Measurements from ENCODE around the gene TAF15. TPM values are rescaled to one million over a fixed set of nuclear protein-coding genes. Genes with fewer than 3 reads are reported as not detected.

TAF15 gene
- total RNA-seq (2021) (187 and 202 TPM in 2 replicates), Bru-seq, nascent RNA (percentile 96 among the genes with signal in this experiment), BruChase-seq, experiment 1, labeled RNA remaining after a 2-hour chase (percentile 97 among the genes with signal in this experiment), BruChase-seq, experiment 2, labeled RNA remaining after a 6-hour chase (percentile 95 among the genes with signal in this experiment)
- long read RNA-seq, partial matches to known transcripts = 27 of 31 reads
- long read RNA-seq, other reads (novel, unspliced or antisense) = 3 of 31 reads

GRCh38 chr17:35808962-35809854 lies at the start of gene TAF15:
Gene TAF15, plus strand, starts transcription at chr17:35809484. Its CDS starts 86 bp downstream, at chr17:35809570.
- Histone ChIP-seq H3F3A (ENCODE audit: insufficient read depth, low read depth) (peaks cover 38% of the 10 kb centered on the region; the same call in 1 of the 2 replicates), H3K27me3 (ENCODE audit: insufficient read depth, low read depth) (no peaks in the 10 kb centered on the region), H3K9me2 (ENCODE audit: insufficient read depth) (no peaks in the 10 kb centered on the region), H3K4me1 (replicated peaks; ENCODE audit: insufficient read depth) (peaks cover 39% of the 10 kb centered on the region), H3K4me3 (peak within 1 kb of the TSS; percentile 97), H2AFZ (peak within 1 kb of the TSS; percentile 72), H4K20me1 (ENCODE audit: insufficient read depth) (peaks cover 44% of the 10 kb centered on the region), H3K36me3 (ENCODE audit: low read depth) (peaks cover 13% of the 10 kb centered on the region; the same call in 1 of the 2 replicates), H3K4me2 (peak within 1 kb of the TSS; percentile 98), H3K9me3 (ENCODE audit: insufficient read depth, low read depth) (no peaks in the 10 kb centered on the region), H3K79me2 (ENCODE audit: low read depth) (peaks cover 49% of the 10 kb centered on the region), H3K27ac (peak within 1 kb of the TSS; percentile 98)
- POLR2A ChIA-PET (ENCODE audit: unreplicated experiment) = interaction anchor here (0.6 to 1.4 kb wide), 5 partner anchors 21 to 853 kb away, joined by 3 to 7 read pairs (median 4); no protein-coding TSS in a partner anchor
- CTCF ChIA-PET = interaction anchor here (0.7 to 2.0 kb wide), 4 partner anchors 22 to 137 kb away, joined by 3 to 19 read pairs (median 4); no protein-coding TSS in a partner anchor
- intact Hi-C loops (cut with micrococcal nuclease; ENCODE audit: unreplicated experiment) = loop anchor here (1.0 to 10.0 kb wide), 2 partner anchors 45 to 194 kb away; no protein-coding TSS in a partner anchor
- DNase-seq = peak; percentile 94 to 95
- TF ChIP-seq CTCF (conservative IDR thresholded peaks at IDR 0.05) (peak; percentile 72), EZH2 (IDR thresholded peaks at IDR 0.05; ENCODE audit: low read depth) (no peak)
- BruUV-seq (replicated peaks) = no TSS peak

- H3K36me3 ChIP-seq (ENCODE audit: low read depth) = no peaks in the 10 kb centered on the region
- H3K9me3 ChIP-seq (ENCODE audit: insufficient read depth, low read depth) = no peaks in the 10 kb centered on the region
- H3K4me1 ChIP-seq (replicated peaks; ENCODE audit: insufficient read depth) = no peaks in the 10 kb centered on the region
- no peak for DNase-seq
- H2AFZ ChIP-seq = no peak within 1 kb of the TSS
- ChIA-PET CTCF (no interaction called here), POLR2A (ENCODE audit: unreplicated experiment) (no interaction called here)
- no TSS peak for BruUV-seq (replicated peaks)
- no peak within 1 kb of the TSS for H3K4me2 ChIP-seq
- H3K79me2 ChIP-seq (ENCODE audit: low read depth) = no peaks in the 10 kb centered on the region
- no peaks in the 10 kb centered on the region for H4K20me1 ChIP-seq (ENCODE audit: insufficient read depth)
- TF ChIP-seq CTCF (conservative IDR thresholded peaks at IDR 0.05) (no peak), EZH2 (IDR thresholded peaks at IDR 0.05; ENCODE audit: low read depth) (no peak)
- H3F3A ChIP-seq (ENCODE audit: insufficient read depth, low read depth) = 0 out of 2 replicates have a peak, but pooled peaks cover 3% of the 10 kb centered on the region
- no peaks in the 10 kb centered on the region for H3K9me2 ChIP-seq (ENCODE audit: insufficient read depth)
- peaks cover 26% of the 10 kb centered on the region; the same call in 1 of the 2 replicates for H3K27me3 ChIP-seq (ENCODE audit: insufficient read depth, low read depth)
- no peak within 1 kb of the TSS for H3K4me3 ChIP-seq
- no peak within 1 kb of the TSS for H3K27ac ChIP-seq
- intact Hi-C loops (cut with micrococcal nuclease; ENCODE audit: unreplicated experiment) = no loop called here
Measured at GRCh38 chr17:35760587-35760986, 48.7 kb upstream of the TAF15 start, which contains the start of gene C17orf50. Gene C17orf50, plus strand, starts transcription at chr17:35760887. Its CDS starts 55 bp downstream, at chr17:35760942.

- Histone ChIP-seq H3F3A (ENCODE audit: insufficient read depth, low read depth) (0 out of 2 replicates have a peak, but pooled peaks cover 3% of the 10 kb centered on the region), H3K27me3 (ENCODE audit: insufficient read depth, low read depth) (peaks cover 28% of the 10 kb centered on the region; the same call in 1 of the 2 replicates), H3K4me2 (no peak overlapping the region), H2AFZ (no peak overlapping the region), H4K20me1 (ENCODE audit: insufficient read depth) (no peaks in the 10 kb centered on the region), H3K9me2 (ENCODE audit: insufficient read depth) (no peaks in the 10 kb centered on the region), H3K4me3 (no peak overlapping the region), H3K4me1 (replicated peaks; ENCODE audit: insufficient read depth) (no peaks in the 10 kb centered on the region), H3K9me3 (ENCODE audit: insufficient read depth, low read depth) (no peaks in the 10 kb centered on the region), H3K36me3 (ENCODE audit: low read depth) (no peaks in the 10 kb centered on the region), H3K27ac (no peak overlapping the region), H3K79me2 (ENCODE audit: low read depth) (no peaks in the 10 kb centered on the region)
- no TSS peak for BruUV-seq (replicated peaks)
- CTCF ChIA-PET = no interaction called here
- DNase-seq = no peak
- TF ChIP-seq EZH2 (IDR thresholded peaks at IDR 0.05; ENCODE audit: low read depth) (no peak), CTCF (conservative IDR thresholded peaks at IDR 0.05) (no peak)
- POLR2A ChIA-PET (ENCODE audit: unreplicated experiment) = interaction anchor here (0.7 kb wide), 1 partner anchor 737 kb away, joined by 3 read pairs; no protein-coding TSS in a partner anchor
- intact Hi-C loops (cut with micrococcal nuclease; ENCODE audit: unreplicated experiment) = no loop called here
Measured at GRCh38 chr17:35761601-35762000, 47.7 kb upstream of the TAF15 start.

Measured in PC-9 (cell line).